Keratinocyte (primary cell): ENCODE measurements around the gene NDUFA12. TPM values are rescaled to one million over a fixed set of nuclear protein-coding genes. Genes with fewer than 3 reads are reported as not detected.

Experiments
- DNase-seq: peaks from one replicate; pipeline ENCODE4 v3.0.0-alpha.2; 2011; ENCODE audit warnings: low read depth, missing footprints, low spot score
- FAIRE-seq: peaks from 2 replicates; lab custom pipeline; 2011; peaks lifted over from hg19 to GRCh38; lab: Jason Lieb, UNC
- H2AFZ ChIP-seq: 2 replicates; pipeline ENCODE4 v1.6.0; 2012; ENCODE audit warnings: low read length, control low read depth, inconsistent platforms; ENCODE audit not compliant: control insufficient read depth
- H3K27ac ChIP-seq: 2 replicates; pipeline ENCODE4 v1.5.1; 2011; ENCODE audit warnings: low read length; ENCODE audit not compliant: control insufficient read depth, insufficient read depth
- H3K27me3 ChIP-seq: 3 replicates; pipeline ENCODE4 v1.6.0; 2011; ENCODE audit warnings: low read length; ENCODE audit not compliant: control insufficient read depth, insufficient read depth; ENCODE audit errors: extremely low read depth
- H3K36me3 ChIP-seq, 2 experiments: 2 replicates in 1 of 2; 3 replicates in 1 of 2; pipeline ENCODE4 v1.5.1; 2011; ENCODE audit warnings: low read length in 2 of 2, mild to moderate bottlenecking in 1 of 2; ENCODE audit not compliant: control insufficient read depth in 2 of 2, insufficient read depth in 2 of 2; ENCODE audit errors: extremely low read depth in 1 of 2
- H3K4me1 ChIP-seq: 3 replicates; pipeline ENCODE4 v1.5.1; 2011; ENCODE audit warnings: low read length; ENCODE audit not compliant: control insufficient read depth, insufficient read depth; ENCODE audit errors: extremely low read depth
- H3K4me2 ChIP-seq: 3 replicates; pipeline ENCODE4 v1.6.0; 2011; ENCODE audit warnings: low read depth, low read length; ENCODE audit not compliant: control insufficient read depth, insufficient read depth; ENCODE audit errors: extremely low read depth
- H3K4me3 ChIP-seq, 3 experiments: fragments of 200-600 bp in 1 of 3; sonication (generic) in 1 of 3; 2 replicates in 2 of 3; 3 replicates in 1 of 3; pipeline ENCODE4 v1.5.1; 2011 to 2016; ENCODE audit warnings: low read length in 3 of 3, mild to moderate bottlenecking in 3 of 3, control low read depth in 2 of 3, inconsistent platforms in 1 of 3, low read depth in 1 of 3, mixed read lengths in 1 of 3, mixed run types in 1 of 3, moderate library complexity in 1 of 3; ENCODE audit not compliant: control insufficient read depth in 2 of 3, insufficient read depth in 2 of 3; ENCODE audit errors: extremely low read depth in 1 of 3
- H3K79me2 ChIP-seq: 2 replicates; pipeline ENCODE4 v1.6.0; 2012; ENCODE audit warnings: low read length; ENCODE audit not compliant: control insufficient read depth, insufficient read depth
- H3K9ac ChIP-seq: 3 replicates; pipeline ENCODE4 v1.6.0; 2011; ENCODE audit warnings: low read length; ENCODE audit not compliant: control insufficient read depth, insufficient read depth; ENCODE audit errors: extremely low read depth
- H3K9me1 ChIP-seq: 3 replicates; pipeline ENCODE4 v1.6.0; 2011; ENCODE audit warnings: low read length; ENCODE audit not compliant: control insufficient read depth, insufficient read depth; ENCODE audit errors: extremely low read depth
- H3K9me3 ChIP-seq: 2 replicates; pipeline ENCODE4 v1.5.1; 2012; ENCODE audit warnings: low read depth, low read length; ENCODE audit not compliant: control insufficient read depth
- H4K20me1 ChIP-seq: 3 replicates; pipeline ENCODE4 v1.6.0; 2011; ENCODE audit warnings: low read length; ENCODE audit not compliant: control insufficient read depth, insufficient read depth; ENCODE audit errors: extremely low read depth
- EZH2 ChIP-seq: IDR thresholded peaks from one replicate; pipeline ENCODE4 v1.6.1; 2012; ENCODE audit warnings: inconsistent platforms, mild to moderate bottlenecking, low read length, moderate library complexity
- dilution Hi-C: fragments of 300-500 bp; cut with MboI; formaldehyde crosslinking; loops from one replicate; pipeline ENCODE4 v1.7.0; 2020; ENCODE audit warnings: low sequenced_read_pairs; ENCODE audit not compliant: extremely low pct_ligation_motif_present
- polyA plus RNA-seq, 5 experiments: library from polyadenylated mRNA; depleted of rRNA in 3 of 5; stranded (reverse) in 3 of 5; stranded (forward) in 1 of 5; unstranded in 1 of 5; fragments of >200 nt; gene quantifications; 1 replicate in 1 of 5; 2 replicates in 3 of 5; 3 replicates in 1 of 5; pipeline versions ENCODE4 v1.2.1 to v1.2.3, GENCODE V29; 2011 to 2012; ENCODE audit warnings: missing spikeins in 2 of 5, low read depth in 1 of 5, low replicate concordance in 1 of 5
- TF ChIP-seq, protein P1 (sequence below), 3 experiments: IDR thresholded peaks in 1 of 3; conservative IDR thresholded peaks in 1 of 3; optimal IDR thresholded peaks in 1 of 3; 2 replicates in 2 of 3; 3 replicates in 1 of 3; pipeline versions ENCODE3 to v1.5.1; 2011; ENCODE audit warnings: low read length in 3 of 3, mild to moderate bottlenecking in 3 of 3, moderate library complexity in 2 of 3, control low read depth in 1 of 3, inconsistent platforms in 1 of 3; ENCODE audit not compliant: insufficient read depth in 2 of 3; ENCODE audit errors: extremely low read depth in 1 of 3

Gene NDUFA12
- polyA plus RNA-seq, 1 donor (not counting 4 experiments of a cell fraction or from before 2014, with no cell fraction given): 215 TPM

DNA sequence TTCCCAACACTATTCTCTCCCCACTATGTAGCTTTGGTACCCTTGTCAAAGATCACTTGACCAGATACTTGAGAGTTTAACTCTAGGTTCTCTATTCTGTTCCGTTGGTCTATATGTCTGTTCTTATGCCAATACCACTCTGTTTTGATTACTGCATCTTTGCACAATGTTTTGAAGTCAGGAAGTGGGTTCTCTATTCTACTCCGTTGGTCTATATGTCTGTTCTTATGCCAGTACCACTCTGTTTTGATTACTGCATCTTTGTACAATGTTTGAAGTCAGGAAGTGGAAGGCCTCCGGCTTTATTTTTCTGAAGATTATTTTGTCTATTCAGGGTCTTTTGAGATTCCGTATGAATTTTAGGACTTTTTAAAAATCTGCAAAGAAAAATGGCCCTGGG lies 2.7 kb upstream of the NDUFA12 start:
- Histone ChIP-seq H2AFZ (no peak overlapping the region), H3K9ac (no peak overlapping the region), H4K20me1 (no peaks in the 10 kb centered on the region), H3K4me1 (no peaks in the 10 kb centered on the region), H3K4me3 (no peak overlapping the region), H3K79me2 (peaks cover 14% of the 10 kb centered on the region), H3K27me3 (no peaks in the 10 kb centered on the region), H3K9me3 (no peaks in the 10 kb centered on the region), H3K4me2 (no peak overlapping the region), H3K9me1 (no peaks in the 10 kb centered on the region), H3K36me3 (peaks cover 0 to under 1% of the 10 kb centered on the region in 2 experiments), H3K27ac (no peak overlapping the region)
- no peak for DNase-seq
- no peak for FAIRE-seq
- TF ChIP-seq, protein P1, sequence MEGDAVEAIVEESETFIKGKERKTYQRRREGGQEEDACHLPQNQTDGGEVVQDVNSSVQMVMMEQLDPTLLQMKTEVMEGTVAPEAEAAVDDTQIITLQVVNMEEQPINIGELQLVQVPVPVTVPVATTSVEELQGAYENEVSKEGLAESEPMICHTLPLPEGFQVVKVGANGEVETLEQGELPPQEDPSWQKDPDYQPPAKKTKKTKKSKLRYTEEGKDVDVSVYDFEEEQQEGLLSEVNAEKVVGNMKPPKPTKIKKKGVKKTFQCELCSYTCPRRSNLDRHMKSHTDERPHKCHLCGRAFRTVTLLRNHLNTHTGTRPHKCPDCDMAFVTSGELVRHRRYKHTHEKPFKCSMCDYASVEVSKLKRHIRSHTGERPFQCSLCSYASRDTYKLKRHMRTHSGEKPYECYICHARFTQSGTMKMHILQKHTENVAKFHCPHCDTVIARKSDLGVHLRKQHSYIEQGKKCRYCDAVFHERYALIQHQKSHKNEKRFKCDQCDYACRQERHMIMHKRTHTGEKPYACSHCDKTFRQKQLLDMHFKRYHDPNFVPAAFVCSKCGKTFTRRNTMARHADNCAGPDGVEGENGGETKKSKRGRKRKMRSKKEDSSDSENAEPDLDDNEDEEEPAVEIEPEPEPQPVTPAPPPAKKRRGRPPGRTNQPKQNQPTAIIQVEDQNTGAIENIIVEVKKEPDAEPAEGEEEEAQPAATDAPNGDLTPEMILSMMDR (optimal IDR thresholded peaks at IDR 0.05 in 1 of 3, IDR thresholded peaks at IDR 0.05 in 1 of 3, conservative IDR thresholded peaks at IDR 0.05 in 1 of 3; ENCODE audit: extremely low read depth in 1 of 3, insufficient read depth in 2 of 3, low read length in 3 of 3): no peak
- TF ChIP-seq EZH2: no peak
- dilution Hi-C loops: no loop called here

DNA sequence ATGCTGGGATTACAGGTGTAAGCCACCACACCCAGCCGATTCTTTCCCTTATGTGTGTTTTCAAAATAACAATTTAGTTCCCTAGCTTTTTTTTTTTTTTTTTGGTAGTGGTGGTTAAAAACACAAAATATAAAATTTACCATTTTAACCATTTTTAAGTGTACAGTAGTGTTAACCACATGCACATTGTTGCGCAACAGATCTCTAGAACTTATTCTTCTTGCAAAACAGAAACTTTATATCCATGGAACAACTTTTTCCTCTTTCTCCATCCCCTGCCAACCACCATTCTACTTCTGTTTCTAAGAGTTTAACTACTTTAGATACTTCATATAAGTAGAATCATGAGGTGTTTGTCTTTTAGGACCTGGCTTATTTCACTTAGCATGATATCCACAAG lies 1.1 kb upstream of the NDUFA12 start:
- peaks cover 0 to 2% of the 10 kb centered on the region in 2 experiments for H3K36me3 ChIP-seq
- no peak for TF ChIP-seq EZH2
- TF ChIP-seq, protein P1 (optimal IDR thresholded peaks at IDR 0.05 in 1 of 3, IDR thresholded peaks at IDR 0.05 in 1 of 3, conservative IDR thresholded peaks at IDR 0.05 in 1 of 3; ENCODE audit: extremely low read depth in 1 of 3, insufficient read depth in 2 of 3, low read length in 3 of 3): no peak
- H3K9ac ChIP-seq: no peak overlapping the region
- H3K9me1 ChIP-seq: no peaks in the 10 kb centered on the region
- no peak overlapping the region for H3K4me2 ChIP-seq
- H4K20me1 ChIP-seq: no peaks in the 10 kb centered on the region
- H3K79me2 ChIP-seq: peaks cover 24% of the 10 kb centered on the region
- H3K9me3 ChIP-seq: no peaks in the 10 kb centered on the region
- dilution Hi-C loops: no loop called here
- no peak for DNase-seq
- H3K27me3 ChIP-seq: no peaks in the 10 kb centered on the region
- no peak overlapping the region for H2AFZ ChIP-seq
- no peak for FAIRE-seq
- no peak overlapping the region for H3K4me3 ChIP-seq
- H3K27ac ChIP-seq: no peak overlapping the region
- no peaks in the 10 kb centered on the region for H3K4me1 ChIP-seq
